HG02763 (cell line): ENCODE data around the gene FOCAD.
"Not testable (repeated sequence)": the region's sequence is repeated elsewhere in the genome, so short reads cannot be mapped to it uniquely, and the experiment has no call there.

Experiments used
- ATAC-seq: cut with Tn5 transposase; IDR thresholded peaks from one replicate; pipeline ENCODE4 v1.9.1; 2021; ENCODE audit warnings: mild to moderate bottlenecking, moderate library complexity; ENCODE audit not compliant: unreplicated experiment

FOCAD gene

DNA sequence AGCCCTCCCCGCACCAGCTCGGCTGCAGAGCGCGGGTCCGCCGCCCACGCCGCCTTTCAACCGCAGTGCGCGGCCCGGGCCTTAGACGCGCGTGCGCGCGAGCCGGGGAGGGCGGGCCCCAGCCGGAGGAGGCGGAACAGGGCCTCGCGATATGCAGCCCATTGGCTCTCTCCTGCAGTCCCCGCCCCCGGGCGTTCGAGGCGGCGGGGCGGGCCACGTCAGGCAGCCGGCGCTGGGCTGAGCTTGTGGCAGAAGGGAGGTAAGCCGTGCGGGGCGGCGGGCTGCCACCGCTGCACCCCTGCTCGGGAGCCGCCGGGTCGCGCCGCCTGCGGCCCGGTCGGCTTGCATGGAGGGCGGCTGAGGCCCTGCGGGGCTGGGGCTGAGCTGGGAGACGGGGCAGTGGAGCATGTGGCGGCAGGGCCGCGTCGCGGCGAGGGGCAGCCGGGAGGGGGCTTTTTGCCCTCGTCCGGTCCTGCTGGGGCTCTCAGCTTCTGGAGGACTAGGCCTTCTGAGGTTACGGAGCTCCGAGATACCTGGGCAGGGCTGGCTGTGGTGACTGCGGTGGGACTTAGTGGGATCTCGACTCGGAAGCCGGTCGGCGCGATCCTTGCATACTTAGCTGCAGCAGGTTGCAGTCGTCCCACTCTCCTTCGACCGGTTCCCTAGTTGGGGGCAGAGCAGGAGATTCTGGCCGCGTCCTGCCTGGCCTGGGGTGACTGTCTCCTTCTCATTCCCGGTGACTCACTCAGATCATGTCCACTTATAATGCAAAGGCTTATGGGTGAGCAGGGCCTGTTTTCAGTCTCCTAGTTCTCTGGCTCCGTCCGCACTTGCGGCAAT is at the start of gene FOCAD:
Gene FOCAD, plus strand, starts transcription at position 225 of the 840 bp plus-strand sequence. CDS start 31,095 bp downstream, outside the sequence.
- ATAC-seq = peak; percentile 99

GRCh38 chr9:20634895-20635294 is 49.2 kb upstream of the FOCAD start:
- ATAC-seq = no peak

DNA sequence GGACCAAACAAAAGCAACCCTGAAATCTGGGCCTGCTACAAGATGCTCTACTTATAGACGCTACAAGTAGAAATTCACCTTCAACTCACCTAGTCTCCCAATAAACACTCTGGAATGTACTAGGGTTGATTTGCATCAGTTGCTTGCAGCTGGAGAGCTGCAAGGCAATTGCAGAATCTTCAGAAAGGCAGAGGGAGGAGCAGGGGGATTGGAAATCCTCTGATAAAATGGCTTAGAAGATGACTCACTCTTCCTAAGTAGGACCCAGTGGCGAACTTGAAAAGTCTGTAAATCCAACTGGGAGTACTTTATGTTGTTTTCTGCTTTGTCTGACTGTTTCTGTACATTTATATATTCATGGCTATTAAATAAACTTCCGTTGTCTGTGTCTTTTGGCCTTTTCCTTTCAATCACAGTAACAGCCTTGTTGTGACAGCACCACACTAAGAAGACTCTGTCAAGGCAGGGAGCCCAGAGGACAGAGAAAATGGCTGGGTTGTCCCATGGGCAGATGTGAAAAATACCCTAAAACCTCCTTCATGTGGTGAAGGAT is 47.1 kb upstream of the FOCAD start:
- no peak for ATAC-seq

DNA sequence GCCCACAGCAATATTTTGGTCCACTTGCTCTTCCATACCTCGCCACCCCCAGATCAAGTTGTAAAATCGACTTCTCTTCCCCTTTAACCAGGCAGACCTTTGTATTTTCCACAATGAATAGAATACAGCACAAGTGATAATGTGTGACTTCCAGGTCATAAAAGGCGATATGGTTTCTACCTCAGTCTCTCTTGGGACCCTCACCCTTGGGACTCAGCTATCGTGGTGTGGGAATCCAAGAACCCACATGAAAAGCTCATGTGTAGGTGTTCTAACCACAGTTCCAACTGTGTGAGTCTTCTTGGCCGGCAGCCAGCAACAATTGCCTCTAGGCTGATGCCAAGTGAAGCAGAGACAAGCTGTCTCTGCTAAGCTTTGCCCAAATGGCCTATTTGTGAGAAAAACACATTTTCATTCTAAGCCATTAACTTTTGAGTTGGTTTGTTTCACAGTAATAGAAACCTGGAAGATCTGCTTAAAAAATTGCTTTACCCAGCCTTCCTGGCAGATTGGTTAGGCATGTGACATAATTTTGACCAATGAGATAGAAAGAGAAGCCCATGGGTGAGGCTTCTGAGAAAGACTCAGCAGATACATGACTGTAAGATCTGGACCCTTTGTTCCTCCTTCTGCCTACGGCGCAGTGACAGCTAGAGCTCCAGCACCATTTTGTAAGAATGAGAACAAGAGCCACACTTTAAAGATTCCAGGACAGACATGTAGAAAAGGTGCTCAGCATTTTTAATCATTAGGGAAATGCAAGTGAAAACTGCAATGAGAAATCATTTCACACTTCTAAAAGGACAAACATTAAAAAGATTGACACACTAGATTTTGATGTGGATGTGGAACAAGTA is 43.5 kb upstream of the FOCAD start:
- peak; percentile 88 for ATAC-seq

GRCh38 chr9:20642045-20642444 is 42.0 kb upstream of the FOCAD start:
- no peak for ATAC-seq

DNA sequence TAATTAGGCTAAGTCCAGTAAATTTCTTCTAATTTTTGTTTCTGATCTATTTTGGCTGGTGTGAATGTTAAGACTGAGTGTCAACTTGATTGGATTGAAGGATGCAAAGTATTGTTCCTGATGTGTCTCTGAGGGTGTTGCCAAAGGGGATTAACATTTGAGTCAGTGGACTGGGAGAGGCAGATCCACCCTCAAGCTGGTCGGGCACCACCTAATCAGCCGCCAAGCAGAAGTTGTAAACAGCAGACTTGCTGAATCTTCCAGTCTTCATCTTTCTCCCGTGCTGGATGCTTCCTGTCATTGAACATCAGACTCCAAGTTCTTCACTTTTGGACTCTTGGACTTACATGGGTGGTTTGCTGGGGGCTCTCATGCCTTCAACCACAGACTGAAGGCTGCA is 40.4 kb upstream of the FOCAD start:
- ATAC-seq = no peak

DNA sequence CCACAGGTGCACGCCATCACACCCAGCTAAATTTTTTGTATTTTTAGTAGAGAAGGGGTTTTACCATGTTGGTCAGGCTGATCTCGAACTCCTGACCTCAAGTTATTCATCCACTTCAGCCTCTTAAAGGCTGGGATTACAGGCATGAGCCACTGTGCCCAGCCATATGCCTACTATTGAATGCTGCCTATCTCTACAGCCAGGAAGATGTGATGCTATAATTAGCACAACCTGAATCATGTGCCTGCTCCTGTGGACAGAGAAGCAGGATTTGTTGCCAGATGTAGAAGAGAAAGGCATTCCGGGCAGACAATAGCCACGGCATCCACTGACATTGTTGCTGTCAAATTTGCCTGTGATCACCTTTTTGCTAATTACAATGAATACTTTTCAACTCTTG is 37.4 kb upstream of the FOCAD start:
- ATAC-seq = no peak

DNA sequence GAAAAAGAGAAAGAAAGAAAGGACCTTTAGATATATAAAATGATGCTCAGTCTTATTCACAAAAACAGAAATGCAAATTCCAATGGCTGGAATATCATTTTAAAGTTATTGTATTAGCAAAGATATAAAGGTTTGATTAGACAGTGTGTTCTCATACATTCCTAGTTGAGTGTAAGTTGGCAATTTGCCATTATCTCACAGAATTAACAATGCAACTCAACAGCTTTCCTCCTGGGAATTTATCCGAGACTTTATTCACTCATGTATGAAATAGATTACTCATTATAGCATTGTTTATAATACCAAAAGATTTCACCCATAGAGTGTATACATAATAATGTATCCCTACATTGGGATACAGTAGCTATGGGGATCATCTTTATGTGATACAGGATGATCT is 34.7 kb upstream of the FOCAD start:
- ATAC-seq = no peak

DNA sequence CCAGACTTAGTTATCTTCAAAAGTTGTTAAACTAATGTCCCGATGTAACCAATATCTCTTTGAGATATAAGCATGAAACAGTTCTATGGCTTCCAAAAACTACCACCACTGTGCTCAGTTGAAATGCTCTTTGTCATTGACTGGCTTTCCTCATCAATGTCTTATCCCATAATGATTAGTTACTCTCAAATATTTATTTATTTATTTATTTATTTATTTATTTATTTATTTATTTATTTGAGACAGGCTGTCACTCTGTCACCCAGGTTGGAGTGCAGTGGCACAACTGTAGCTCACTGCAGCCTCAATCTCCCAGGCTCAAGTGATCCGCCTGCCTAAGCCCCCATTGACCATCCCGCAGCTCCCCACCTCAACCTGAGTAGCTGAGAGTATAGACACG is 33.7 kb upstream of the FOCAD start:
- no peak for ATAC-seq

GRCh38 chr9:20650750-20651299 is 33.2 kb upstream of the FOCAD start:
- ATAC-seq = no peak

DNA sequence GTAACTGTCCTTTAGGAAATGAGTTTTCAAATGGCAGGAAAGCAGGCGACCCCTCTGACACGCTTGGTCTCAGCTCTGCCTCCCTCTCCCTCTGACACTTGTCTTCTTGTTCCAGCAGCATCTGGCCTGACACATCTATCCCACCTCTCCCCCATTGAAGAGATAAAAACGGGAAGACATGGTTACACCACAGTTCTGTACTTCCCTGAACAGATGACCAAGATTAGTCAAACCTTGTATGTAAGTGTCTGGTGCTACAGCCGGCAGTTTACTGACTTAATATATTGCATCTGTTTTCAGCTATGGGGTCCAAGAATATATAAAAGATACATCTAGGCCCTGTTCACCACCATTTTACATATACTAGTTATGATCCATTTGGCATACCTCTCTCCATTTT is 32.1 kb upstream of the FOCAD start:
- no peak for ATAC-seq

GRCh38 chr9:20658246-20658667 is 25.8 kb upstream of the FOCAD start:
- ATAC-seq = not testable (repeated sequence)

GRCh38 chr9:20658677-20659473 is 25.2 kb upstream of the FOCAD start:
- no peak for ATAC-seq

GRCh38 chr9:20659474-20659967 is 24.5 kb upstream of the FOCAD start:
- ATAC-seq = no peak

GRCh38 chr9:20662156-20662555 is 21.9 kb upstream of the FOCAD start:
- ATAC-seq = no peak

DNA sequence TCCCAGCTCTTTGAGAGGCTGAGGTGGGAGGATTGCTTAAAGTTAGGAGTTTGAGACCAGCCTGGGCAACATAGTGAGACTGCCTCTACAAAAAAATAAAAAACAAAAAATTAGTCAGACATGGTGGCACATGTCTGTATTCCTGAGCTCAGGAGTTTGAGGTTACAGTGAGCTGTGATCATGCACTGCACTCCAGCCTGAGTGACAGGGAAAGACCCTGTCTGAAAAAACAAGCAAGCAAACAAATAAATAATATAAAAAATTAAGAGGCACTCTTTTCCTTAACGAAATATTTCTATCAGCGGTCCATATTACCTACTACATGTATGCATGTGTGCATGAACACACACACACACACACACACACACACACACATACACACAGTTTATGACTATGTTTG is 20.9 kb upstream of the FOCAD start:
- ATAC-seq = no peak

GRCh38 chr9:20664501-20664900 is 19.6 kb upstream of the FOCAD start:
- no peak for ATAC-seq

GRCh38 chr9:20670395-20670794 is 13.7 kb upstream of the FOCAD start:
- no peak for ATAC-seq

- ATAC-seq = no peak
These were observed 12.4 kb upstream of the FOCAD start for GRCh38 chr9:20671635-20672034.

DNA sequence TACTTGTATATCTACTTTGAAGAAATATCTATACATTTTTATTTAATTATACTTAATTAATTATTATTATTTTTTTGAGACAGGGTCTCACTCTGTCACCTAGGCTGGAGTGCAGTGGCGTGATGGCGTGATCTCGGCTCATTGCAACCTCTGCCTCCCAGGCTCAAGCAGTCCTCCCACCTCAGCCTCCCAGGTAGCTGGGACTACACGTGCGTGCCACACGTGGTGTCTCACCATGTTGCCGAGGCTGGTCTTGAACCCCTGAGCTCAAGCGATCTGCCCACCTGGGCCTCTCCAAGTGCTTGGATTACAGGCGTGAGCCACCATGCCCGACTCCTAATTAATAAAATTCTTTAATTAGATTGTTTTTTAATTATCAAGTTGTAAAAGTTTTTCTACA is 10.5 kb upstream of the FOCAD start:
- ATAC-seq = not testable (repeated sequence)
